Measurements from ENCODE around the gene KLHL30.

DNA sequence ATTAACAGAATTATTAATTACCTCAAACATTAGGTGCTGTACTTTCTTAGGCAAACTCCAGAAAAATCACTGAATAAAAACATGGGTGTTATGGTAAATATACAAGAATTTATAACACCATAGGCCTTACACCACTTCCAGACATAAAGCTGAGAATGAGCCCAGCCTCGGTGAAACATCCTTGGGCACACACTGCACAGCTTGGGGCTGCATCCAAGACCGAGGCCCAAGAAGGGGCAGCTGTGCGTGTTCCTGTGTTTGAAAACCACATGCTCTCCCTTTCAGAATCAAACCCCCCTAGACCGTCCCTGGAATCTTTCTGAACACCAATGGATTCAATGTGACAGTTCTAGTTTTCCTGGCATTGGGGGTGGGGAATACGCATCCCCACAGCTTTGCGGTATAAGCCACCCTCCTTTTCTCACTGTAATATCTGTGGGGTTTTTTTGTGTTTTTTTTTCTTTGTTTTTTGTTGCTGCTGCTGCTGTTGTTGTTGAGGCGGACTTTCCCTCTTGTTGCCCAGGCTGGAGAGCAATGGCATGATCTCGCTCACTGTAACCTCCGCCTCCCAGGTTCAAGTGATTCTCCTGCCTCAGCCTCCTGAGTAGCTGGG, 33.2 kb downstream of the KLHL30 start:
- TF ChIP-seq, protein P1, sequence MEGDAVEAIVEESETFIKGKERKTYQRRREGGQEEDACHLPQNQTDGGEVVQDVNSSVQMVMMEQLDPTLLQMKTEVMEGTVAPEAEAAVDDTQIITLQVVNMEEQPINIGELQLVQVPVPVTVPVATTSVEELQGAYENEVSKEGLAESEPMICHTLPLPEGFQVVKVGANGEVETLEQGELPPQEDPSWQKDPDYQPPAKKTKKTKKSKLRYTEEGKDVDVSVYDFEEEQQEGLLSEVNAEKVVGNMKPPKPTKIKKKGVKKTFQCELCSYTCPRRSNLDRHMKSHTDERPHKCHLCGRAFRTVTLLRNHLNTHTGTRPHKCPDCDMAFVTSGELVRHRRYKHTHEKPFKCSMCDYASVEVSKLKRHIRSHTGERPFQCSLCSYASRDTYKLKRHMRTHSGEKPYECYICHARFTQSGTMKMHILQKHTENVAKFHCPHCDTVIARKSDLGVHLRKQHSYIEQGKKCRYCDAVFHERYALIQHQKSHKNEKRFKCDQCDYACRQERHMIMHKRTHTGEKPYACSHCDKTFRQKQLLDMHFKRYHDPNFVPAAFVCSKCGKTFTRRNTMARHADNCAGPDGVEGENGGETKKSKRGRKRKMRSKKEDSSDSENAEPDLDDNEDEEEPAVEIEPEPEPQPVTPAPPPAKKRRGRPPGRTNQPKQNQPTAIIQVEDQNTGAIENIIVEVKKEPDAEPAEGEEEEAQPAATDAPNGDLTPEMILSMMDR (conservative IDR thresholded peaks at IDR 0.05 in 1 of 2, IDR thresholded peaks at IDR 0.05 in 1 of 2; ENCODE audit: extremely low read depth in 1 of 2, insufficient read depth in 1 of 2, low read depth in 1 of 2, low read length in 2 of 2) = no peak
- TF ChIP-seq EZH2 (IDR thresholded peaks at IDR 0.05; ENCODE audit: borderline replicate concordance, low read length) = no peak

Data from mammary epithelial cell (primary cell).